GM19193 (cell line): ENCODE measurements around the gene ALKBH8.
A peak's percentile ranks its signal among the peaks of the same experiment; 100 is the strongest.

Source experiments
- POLR2A ChIP-seq: IDR thresholded peaks from 4 replicates; pipeline ENCODE4 v1.6.1; 2011; ENCODE audit not compliant: insufficient read depth, insufficient read length; ENCODE audit errors: extremely low read depth

The ALKBH8 gene

GRCh38 chr11:107565219-107565937 lies at the start of gene ALKBH8:
Gene ALKBH8, minus strand, starts transcription at chr11:107565735. Its CDS starts 4,842 bp downstream, at chr11:107560893.
- TF ChIP-seq POLR2A, result peak; percentile 73

- no peak for TF ChIP-seq POLR2A
Observed at GRCh38 chr11:107612445-107612844, 46.9 kb upstream of the ALKBH8 start.

GRCh38 chr11:107609400-107610218 lies 44.1 kb upstream of the ALKBH8 start:
- no peak for TF ChIP-seq POLR2A

- no peak for TF ChIP-seq POLR2A
Observed at GRCh38 chr11:107608809-107609208, 43.3 kb upstream of the ALKBH8 start.

GRCh38 chr11:107606141-107606540 lies 40.6 kb upstream of the ALKBH8 start:
- no peak for TF ChIP-seq POLR2A

- no peak for TF ChIP-seq POLR2A
Observed at GRCh38 chr11:107605061-107606006, 39.8 kb upstream of the ALKBH8 start.

GRCh38 chr11:107598225-107599139 lies 32.9 kb upstream of the ALKBH8 start:
- TF ChIP-seq POLR2A, result no peak

GRCh38 chr11:107594736-107595135 lies 29.2 kb upstream of the ALKBH8 start:
- no peak for TF ChIP-seq POLR2A

GRCh38 chr11:107593951-107594350 lies 28.4 kb upstream of the ALKBH8 start:
- no peak for TF ChIP-seq POLR2A

GRCh38 chr11:107592813-107593212 lies 27.3 kb upstream of the ALKBH8 start:
- TF ChIP-seq POLR2A, result no peak

- TF ChIP-seq POLR2A, result no peak
Observed at GRCh38 chr11:107592231-107592590, 26.7 kb upstream of the ALKBH8 start.

GRCh38 chr11:107591378-107592230 lies 26.1 kb upstream of the ALKBH8 start:
- TF ChIP-seq POLR2A, result no peak
